ENCODE measurements around the gene CERT1.

DNA sequence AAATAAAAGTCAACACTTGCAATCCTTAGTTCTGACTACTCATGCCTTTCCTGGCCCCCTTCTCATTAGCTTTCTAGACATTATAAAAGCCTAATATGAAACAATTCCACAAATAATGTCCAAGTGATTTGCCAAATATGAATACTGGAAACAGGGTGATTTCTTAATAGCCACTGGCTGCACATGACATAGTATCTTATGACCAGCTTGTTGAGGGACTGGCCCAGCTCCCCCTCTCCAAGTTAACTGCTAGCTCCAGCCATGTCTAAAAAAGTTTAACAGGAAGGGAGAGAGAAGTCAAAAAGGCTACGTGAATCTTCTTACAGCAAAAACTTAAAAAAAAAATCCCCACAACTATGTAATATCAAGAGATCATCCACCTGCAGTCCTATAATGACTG is 1.5 kb downstream of the CERT1 start:
- no peak for TF ChIP-seq CTCF (conservative IDR thresholded peaks at IDR 0.05)
- TF ChIP-seq EZH2 (IDR thresholded peaks at IDR 0.05; ENCODE audit: low read depth), result no peak

Measured in PC-9 (cell line).